ENCODE results near the gene LAMP5. TPM values are rescaled to one million over a fixed set of nuclear protein-coding genes. Genes with fewer than 3 reads are reported as not detected.

LAMP5 gene
- polyA plus RNA-seq, 1 donor (not counting 4 experiments of a cell fraction or from before 2014, with no cell fraction given), result not detected

DNA sequence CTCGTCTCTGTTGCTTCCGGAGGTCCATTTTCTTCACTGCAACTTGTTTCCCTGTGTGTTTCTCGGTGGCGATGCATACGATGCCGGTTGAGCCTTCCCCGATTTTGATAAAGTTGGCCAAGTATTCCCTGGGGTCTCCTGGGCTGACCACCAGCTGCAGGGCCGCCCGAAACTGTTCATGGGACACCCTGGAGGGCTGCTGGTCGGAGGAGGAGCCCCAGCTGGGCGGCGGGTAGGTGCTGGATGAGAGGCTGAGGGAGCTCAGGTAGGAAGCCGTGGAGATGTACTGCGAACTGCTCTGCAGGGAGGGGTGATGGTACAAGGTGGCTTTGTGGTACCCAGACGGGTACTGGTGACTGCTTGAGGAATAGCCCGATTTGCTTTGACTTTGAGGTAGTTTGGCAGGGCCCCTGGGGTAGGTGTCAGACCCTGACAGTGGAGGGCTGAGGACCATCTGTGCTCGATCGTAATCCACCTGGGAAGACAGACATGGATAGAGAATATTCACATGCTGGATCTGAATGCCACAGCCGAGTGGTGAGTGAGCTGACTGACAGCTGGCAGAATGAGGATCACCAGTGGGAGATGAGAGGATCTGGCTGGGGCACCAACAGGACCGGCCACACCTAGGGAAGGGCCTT, 51.6 kb downstream of the LAMP5 start:
- dilution Hi-C loops (cut with MboI; ENCODE audit: extremely low pct_ligation_motif_present, low sequenced_read_pairs), result no loop called here
- no peak overlapping the region for H2AFZ ChIP-seq (ENCODE audit: control insufficient read depth, low read length)
- no peaks in the 10 kb centered on the region for H3K36me3 ChIP-seq (ENCODE audit: control insufficient read depth in 2 of 2, extremely low read depth in 1 of 2, insufficient read depth in 2 of 2, low read length in 2 of 2)
- DNase-seq (ENCODE audit: low read depth, low spot score), result no peak
- H3K9me1 ChIP-seq (ENCODE audit: control insufficient read depth, extremely low read depth, insufficient read depth, low read length), result no peaks in the 10 kb centered on the region
- TF ChIP-seq CTCF (optimal IDR thresholded peaks at IDR 0.05 in 1 of 3, IDR thresholded peaks at IDR 0.05 in 1 of 3, conservative IDR thresholded peaks at IDR 0.05 in 1 of 3; ENCODE audit: extremely low read depth in 1 of 3, insufficient read depth in 2 of 3, low read length in 3 of 3) (no peak), EZH2 (IDR thresholded peaks at IDR 0.05; ENCODE audit: low read length) (no peak)
- H4K20me1 ChIP-seq (ENCODE audit: control insufficient read depth, extremely low read depth, insufficient read depth, low read length), result no peaks in the 10 kb centered on the region
- H3K4me3 ChIP-seq (ENCODE audit: control insufficient read depth in 2 of 3, extremely low read depth in 1 of 3, insufficient read depth in 2 of 3, low read depth in 1 of 3, low read length in 3 of 3), result no peak overlapping the region
- H3K4me1 ChIP-seq (ENCODE audit: control insufficient read depth, extremely low read depth, insufficient read depth, low read length), result no peaks in the 10 kb centered on the region
- no peaks in the 10 kb centered on the region for H3K9me3 ChIP-seq (ENCODE audit: control insufficient read depth, low read depth, low read length)
- no peak overlapping the region for H3K4me2 ChIP-seq (ENCODE audit: control insufficient read depth, extremely low read depth, insufficient read depth, low read depth, low read length)
- H3K27me3 ChIP-seq (ENCODE audit: control insufficient read depth, extremely low read depth, insufficient read depth, low read length), result no peaks in the 10 kb centered on the region
- H3K79me2 ChIP-seq (ENCODE audit: control insufficient read depth, insufficient read depth, low read length), result no peaks in the 10 kb centered on the region
- H3K9ac ChIP-seq (ENCODE audit: control insufficient read depth, extremely low read depth, insufficient read depth, low read length), result no peak overlapping the region
- FAIRE-seq, result no peak
- H3K27ac ChIP-seq (ENCODE audit: control insufficient read depth, insufficient read depth, low read length), result no peak overlapping the region

DNA sequence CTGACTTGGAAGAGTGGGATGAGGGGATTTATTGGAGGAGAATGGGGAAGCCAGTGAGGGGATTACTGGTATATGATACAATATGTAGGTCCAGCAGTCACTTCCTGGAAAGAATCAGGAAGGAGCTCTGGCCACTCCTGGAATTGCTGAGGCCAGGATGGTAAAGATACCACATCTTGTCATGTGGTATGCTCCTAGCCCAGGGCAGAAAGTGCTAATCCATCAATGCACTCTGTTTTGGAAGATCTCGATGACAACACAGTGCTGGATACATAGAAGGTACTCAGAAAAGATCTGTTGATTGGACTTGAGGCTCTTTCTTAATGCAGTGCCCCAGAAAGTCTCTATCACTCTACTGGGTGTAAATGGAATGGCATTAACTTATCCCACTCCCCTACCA, 52.6 kb downstream of the LAMP5 start:
- TF ChIP-seq EZH2 (IDR thresholded peaks at IDR 0.05; ENCODE audit: low read length), result no peak
- no peak for TF ChIP-seq CTCF (optimal IDR thresholded peaks at IDR 0.05 in 1 of 3, IDR thresholded peaks at IDR 0.05 in 1 of 3, conservative IDR thresholded peaks at IDR 0.05 in 1 of 3; ENCODE audit: extremely low read depth in 1 of 3, insufficient read depth in 2 of 3, low read length in 3 of 3)
- Histone ChIP-seq H4K20me1 (ENCODE audit: control insufficient read depth, extremely low read depth, insufficient read depth, low read length) (no peaks in the 10 kb centered on the region), H3K9ac (ENCODE audit: control insufficient read depth, extremely low read depth, insufficient read depth, low read length) (no peak overlapping the region), H3K36me3 (ENCODE audit: control insufficient read depth in 2 of 2, extremely low read depth in 1 of 2, insufficient read depth in 2 of 2, low read length in 2 of 2) (no peaks in the 10 kb centered on the region), H3K9me3 (ENCODE audit: control insufficient read depth, low read depth, low read length) (no peaks in the 10 kb centered on the region), H3K4me3 (ENCODE audit: control insufficient read depth in 2 of 3, extremely low read depth in 1 of 3, insufficient read depth in 2 of 3, low read depth in 1 of 3, low read length in 3 of 3) (no peak overlapping the region), H3K9me1 (ENCODE audit: control insufficient read depth, extremely low read depth, insufficient read depth, low read length) (no peaks in the 10 kb centered on the region), H3K27ac (ENCODE audit: control insufficient read depth, insufficient read depth, low read length) (no peak overlapping the region), H3K27me3 (ENCODE audit: control insufficient read depth, extremely low read depth, insufficient read depth, low read length) (no peaks in the 10 kb centered on the region), H2AFZ (ENCODE audit: control insufficient read depth, low read length) (no peak overlapping the region), H3K79me2 (ENCODE audit: control insufficient read depth, insufficient read depth, low read length) (no peaks in the 10 kb centered on the region), H3K4me2 (ENCODE audit: control insufficient read depth, extremely low read depth, insufficient read depth, low read depth, low read length) (no peak overlapping the region), H3K4me1 (ENCODE audit: control insufficient read depth, extremely low read depth, insufficient read depth, low read length) (no peaks in the 10 kb centered on the region)
- no peak for DNase-seq (ENCODE audit: low read depth, low spot score)
- no peak for FAIRE-seq
- dilution Hi-C loops (cut with MboI; ENCODE audit: extremely low pct_ligation_motif_present, low sequenced_read_pairs), result no loop called here
